Suppressor macrophage treated with lipopolysaccharide for 4 hours (primary cell): ENCODE data around the gene MYLIP.
"Not testable (repeated sequence)": the region's sequence is repeated elsewhere in the genome, so short reads cannot be mapped to it uniquely, and the experiment has no call there.

Experiments
- DNase-seq: peaks from one replicate; pipeline ENCODE4 v3.0.0-alpha.2; 2020

MYLIP gene

DNA sequence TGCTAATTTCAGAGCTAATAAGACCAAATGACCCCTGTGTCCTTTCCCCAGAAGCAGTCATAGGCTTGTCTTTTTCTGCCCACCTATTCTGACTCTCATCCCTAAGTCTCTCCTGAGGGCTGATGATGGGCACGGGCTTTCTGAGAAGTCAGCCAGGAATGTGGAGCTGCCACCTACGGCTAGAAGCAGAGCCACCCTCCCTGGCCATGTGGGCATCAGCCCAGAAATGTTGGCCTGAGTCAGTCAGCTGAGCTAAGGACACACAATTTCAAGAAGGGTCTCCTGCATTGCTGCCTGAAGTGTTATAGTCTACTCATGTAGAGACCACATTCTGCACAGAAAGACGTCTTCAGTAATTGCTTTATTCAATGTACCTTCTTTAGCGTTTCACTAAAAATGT lies 17.1 kb downstream of the MYLIP start:
- no peak for DNase-seq

GRCh38 chr6:16146527-16146955 lies 17.7 kb downstream of the MYLIP start:
- no peak for DNase-seq

DNA sequence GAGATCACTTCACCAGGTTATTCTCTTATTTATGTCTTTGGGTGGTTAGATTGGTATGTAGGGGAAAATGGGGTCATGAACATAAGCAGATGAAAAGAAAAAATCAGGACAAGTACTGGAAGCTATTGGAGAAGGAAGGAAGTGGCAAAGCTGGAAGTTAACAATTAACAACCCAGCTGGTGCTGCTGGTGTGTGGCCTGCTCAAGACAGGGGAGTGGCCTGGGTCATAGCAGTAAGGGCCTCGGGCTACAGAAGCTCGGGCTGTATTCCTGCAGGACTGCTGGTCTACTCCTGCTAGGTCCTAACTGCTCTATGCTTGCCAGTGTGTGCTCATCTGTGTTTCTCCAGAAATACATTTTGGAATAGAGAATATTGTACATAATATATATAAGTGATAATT lies 19.6 kb downstream of the MYLIP start:
- DNase-seq, result no peak

DNA sequence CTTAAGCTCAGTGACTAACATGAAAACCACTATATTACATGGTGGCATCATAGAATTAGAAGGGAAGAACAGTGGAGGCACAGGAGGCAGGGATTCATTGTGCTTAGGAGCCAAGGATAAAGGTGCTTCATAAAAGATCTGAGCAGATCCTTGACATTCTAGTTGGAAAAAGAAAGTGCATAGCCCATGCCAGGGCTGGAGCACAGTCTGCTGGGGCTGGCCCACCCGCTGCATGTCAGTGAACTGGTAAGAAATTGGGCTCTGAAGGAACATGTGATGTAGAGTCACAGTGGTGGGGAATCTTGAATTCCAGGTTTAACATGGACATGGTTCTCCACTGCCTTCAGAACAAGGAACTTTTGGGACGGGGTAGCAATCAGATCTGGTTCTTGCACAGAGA lies 20.4 kb downstream of the MYLIP start:
- no peak for DNase-seq

DNA sequence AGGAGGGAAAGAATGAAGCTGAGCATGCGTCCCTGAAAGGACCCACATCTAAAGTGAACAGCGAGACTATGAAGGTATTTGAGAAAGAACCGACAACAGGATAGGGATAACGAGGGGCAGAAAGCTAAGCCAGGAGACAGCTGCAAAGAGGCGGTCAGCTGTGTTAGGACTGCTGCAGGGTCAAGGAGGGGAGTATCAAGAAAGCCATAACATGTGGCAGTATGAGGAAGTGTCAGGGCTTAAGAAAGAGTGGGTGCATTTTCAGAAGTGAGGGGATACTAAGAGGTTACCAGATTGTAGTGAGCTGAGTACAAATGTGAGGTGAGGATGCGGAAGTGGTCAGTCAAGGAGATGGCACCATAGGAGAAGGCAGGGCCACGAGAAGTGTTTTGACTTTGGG lies 21.2 kb downstream of the MYLIP start:
- DNase-seq, result no peak

GRCh38 chr6:16153211-16153820 lies 24.4 kb downstream of the MYLIP start:
- DNase-seq, result no peak

DNA sequence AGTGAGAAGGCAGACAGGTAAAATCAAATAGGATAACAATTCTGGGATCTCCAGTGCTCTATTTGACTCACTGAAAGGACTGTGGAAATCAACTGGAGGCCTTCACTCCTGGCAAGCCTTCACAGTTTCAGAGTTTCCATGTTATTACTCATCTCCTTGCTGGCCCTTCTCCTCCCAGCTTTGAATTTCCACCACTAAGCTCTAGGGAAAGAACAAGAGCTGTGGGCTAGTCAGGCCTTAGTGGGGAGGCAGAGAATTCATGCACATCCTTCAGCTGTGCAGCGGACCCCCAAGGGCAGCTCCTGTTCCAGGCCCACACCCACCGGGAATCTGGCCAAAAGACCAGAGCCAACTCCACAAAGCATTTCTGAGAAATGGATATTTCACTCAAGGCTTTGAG lies 26.0 kb downstream of the MYLIP start:
- no peak for DNase-seq

DNA sequence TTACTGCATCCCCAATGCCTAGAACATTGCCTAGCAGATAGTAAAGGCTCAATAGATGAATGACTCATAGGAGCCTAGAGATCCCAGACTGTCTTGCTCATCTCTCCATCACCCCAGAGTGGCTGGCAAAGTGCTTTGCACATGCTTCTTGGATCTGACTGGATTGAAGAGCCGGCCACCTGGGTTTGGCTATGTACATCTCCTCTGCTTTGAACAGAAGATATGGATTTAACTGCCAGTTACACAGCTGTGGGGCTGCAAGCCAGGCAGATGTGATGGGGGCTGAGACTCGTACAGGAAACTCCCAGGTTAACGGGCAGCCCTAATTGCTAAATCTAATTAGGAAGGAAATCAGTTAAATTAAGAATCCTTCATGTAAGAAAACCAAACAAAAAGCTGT lies 28.6 kb downstream of the MYLIP start:
- DNase-seq, result no peak

- no peak for DNase-seq
Observed at GRCh38 chr6:16157909-16158308, 29.0 kb downstream of the MYLIP start.

DNA sequence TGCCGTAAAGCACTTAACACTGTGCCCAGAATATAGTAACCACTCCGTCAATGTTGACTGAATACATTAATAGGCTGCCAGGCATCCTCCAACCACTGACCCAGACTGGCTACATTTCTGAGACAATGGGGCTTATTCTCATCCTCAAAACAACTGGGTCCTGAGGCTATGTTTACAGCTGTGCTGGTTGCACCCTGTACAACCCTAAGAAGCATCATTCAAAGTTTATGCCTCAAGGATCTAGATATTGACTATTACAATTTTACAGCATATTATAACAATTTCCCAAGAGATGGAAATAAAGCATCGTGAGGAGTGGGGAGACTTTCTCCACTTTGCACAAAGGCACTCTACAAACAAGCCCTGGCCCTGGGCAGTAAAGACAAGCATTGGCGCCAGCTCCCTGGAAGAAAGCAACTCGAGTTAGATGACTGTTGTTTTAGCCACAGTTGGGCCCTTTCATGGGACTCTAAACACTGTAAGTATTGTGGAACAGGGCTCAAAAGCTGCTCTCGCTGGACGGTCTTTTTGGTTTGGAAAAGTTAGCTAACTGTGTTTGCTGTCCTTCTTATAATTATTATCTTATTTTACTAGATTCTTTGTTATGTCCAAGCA lies 30.2 kb downstream of the MYLIP start:
- no peak for DNase-seq

GRCh38 chr6:16160794-16161193 lies 31.9 kb downstream of the MYLIP start:
- DNase-seq, result no peak

- no peak for DNase-seq
Observed at GRCh38 chr6:16162003-16162402, 33.1 kb downstream of the MYLIP start.

GRCh38 chr6:16163066-16163465 lies 34.2 kb downstream of the MYLIP start:
- no peak for DNase-seq

GRCh38 chr6:16163535-16164300 lies 34.8 kb downstream of the MYLIP start:
- DNase-seq, result peak; percentile 68

- DNase-seq, result no peak
Observed at GRCh38 chr6:16165641-16166040, 36.8 kb downstream of the MYLIP start.

DNA sequence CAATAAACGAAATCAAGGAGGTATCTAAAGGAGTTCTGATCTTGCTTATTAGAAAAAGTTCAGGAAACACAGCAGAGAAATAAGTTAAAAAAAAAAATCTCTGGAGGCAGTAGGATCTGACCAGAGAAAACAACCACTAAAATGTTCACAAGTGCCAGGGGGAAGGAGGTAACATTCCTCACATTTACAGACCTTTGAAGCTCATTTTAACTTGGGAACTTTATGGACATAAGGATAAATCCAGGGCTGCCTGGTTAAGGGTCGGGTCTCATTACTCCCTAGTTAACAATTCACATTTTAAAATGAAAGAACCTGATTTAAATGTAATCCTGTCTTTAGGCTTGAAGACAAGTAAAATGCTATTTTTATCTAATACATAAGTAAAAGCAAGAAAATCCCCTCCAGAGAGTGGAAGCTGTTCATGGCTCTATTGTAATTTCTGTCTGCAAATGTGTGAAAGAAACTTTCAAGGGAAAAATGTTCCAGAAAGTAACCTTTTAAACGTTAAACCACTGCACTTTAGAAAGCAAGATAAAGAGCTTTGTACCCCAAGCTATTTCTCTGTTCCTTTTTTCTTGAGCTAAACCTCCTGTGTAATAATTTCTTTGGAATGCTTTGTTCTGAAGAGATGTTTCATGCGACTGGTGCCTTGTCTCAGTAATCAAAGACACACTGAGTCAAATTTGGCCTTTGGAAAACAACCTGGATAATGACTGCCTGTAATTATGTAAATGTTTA lies 38.2 kb downstream of the MYLIP start:
- DNase-seq, result no peak

DNA sequence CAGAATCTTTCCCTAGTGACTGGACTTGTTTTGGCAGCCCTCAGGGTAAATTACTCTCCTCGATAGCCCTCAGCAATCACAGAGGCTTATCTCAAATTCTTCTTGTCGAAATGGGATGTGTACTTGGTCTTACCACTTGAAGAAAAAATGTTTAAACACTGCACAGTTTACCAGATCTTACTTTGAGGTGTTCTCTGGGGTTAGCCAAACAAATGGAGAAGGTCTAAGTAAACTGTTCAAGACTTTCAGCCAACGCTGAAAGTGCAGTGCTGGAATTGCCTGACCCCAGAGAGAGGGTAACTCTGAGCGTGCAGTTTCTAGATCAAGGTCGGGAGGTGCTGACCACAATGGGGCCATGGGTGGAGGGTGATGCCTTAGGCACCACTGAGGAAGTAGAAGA lies 39.2 kb downstream of the MYLIP start:
- no peak for DNase-seq

DNA sequence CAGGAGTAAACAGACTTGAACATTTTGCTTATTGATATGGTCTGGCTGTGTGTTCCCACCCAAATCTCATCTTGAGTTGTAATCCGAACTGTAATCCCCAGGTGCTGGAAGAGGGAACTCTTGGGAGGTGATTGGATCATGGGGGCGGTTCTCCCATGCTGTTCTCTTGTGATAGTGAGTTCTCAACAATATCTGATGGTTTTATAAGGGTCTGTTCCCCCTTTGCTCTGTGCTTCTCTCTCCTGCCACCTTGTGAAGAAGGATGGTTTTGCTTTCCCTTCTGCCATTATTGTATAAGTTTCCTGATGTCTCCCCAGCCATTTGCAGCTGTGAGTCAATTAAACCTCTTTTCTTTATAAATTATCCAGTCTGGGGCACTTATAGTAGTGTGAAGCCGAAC lies 40.0 kb downstream of the MYLIP start:
- DNase-seq, result peak; percentile 40

DNA sequence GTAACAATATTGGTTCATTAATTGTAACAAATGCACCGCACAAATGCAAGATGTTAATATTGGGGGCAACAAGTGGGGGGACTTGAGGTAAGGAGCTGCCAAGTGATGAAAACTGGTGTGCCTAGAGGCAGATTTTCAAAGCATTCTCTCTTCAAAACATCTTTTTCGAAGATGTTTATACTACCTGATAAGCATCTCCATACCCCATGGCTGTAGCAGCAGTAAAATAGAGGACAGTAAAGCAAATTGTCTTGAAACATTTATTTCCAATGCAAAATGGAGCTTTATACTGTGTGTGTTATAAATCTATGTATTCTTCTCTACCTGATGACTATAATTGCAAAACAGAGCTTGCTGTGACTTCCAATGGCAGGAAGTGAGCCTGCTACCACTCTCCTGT lies 42.5 kb downstream of the MYLIP start:
- no peak for DNase-seq

DNA sequence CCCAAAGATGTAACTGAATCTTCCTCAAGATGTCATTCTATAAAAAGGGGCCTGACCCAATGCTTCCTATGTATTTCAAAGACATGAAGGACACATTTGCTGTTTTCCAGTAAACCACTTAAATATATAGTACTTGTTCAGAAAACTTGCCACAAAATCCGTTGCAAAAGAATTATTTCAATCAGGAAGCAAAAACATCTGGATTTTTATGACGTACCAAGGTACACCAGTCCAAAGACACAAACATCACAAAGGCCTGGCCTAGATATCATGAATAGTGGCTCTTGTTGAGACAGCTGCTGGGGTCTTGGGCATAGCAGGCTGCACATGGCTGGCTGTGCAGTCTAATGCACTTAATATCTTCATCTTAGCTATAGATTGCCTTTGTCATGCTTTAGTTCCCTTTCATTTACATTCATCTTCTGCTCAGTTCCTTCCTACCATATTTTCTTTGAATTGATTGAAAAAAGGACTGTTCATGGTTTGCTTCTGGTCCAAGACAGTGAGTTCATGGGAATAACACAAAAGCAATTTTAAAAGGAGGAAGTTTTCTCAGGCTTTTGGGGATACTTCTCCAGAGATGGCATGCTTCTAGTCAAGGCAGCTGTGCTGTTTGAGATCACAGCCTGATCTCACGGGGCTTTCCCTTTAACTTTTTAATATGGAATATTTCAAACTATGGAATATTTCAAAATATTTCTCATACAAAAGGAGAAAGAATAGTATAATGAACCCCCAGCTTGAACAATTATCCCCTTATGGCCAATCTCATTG lies 44.5 kb downstream of the MYLIP start:
- DNase-seq, result no peak

DNA sequence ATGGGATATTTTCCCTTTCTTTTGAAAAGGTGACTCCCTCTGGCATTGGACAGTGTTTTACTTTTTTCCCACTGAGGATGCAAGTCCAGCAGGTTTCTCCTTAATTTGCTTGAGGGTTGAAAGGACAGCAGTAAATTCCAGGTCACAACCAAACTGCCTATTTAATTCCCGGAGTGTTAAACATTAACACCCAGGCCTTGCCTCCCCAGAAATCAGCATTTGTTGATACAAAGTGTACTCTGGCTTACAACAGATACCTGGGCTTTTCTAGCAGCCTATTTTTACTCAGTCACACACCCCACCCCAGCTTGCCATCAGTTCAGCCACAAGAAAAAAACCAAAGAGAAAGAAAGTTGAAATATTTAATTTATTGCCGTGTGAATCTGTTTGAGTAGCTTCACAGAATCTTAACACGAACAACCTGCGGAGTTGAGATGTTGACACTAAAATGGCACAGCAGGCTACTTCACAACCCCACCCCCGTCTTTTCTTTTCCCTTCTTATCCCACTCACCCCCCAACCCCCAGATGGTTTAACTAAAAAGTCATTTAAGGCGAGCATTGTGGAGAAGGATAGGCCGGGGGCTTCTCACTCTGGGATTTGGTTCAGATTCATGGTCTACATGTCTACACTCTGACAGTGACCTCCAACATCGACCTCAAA lies 45.7 kb downstream of the MYLIP start:
- no peak for DNase-seq

DNA sequence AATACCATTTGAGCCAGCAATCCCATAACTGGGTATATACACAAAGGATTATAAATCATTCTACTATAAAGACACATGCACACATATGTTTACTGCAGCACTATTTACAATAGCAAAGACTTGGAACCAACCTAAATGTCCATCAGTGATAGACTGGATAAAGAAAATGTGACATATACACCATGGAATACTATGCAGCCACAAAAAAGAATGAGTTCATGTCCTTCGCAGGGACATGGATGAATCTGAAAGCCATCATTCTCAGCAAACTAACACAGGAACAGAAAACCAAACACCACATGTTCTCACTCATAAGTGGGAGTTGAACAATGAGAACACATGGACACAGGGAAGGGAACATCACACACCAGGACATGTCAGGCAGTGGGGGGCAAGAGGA lies 47.7 kb downstream of the MYLIP start:
- not testable (repeated sequence) for DNase-seq
